ENCODE results near the gene SERPINB1.
"Not testable (repeated sequence)": the region's sequence is repeated elsewhere in the genome, so short reads cannot be mapped to it uniquely, and the experiment has no call there.

SERPINB1 gene

DNA sequence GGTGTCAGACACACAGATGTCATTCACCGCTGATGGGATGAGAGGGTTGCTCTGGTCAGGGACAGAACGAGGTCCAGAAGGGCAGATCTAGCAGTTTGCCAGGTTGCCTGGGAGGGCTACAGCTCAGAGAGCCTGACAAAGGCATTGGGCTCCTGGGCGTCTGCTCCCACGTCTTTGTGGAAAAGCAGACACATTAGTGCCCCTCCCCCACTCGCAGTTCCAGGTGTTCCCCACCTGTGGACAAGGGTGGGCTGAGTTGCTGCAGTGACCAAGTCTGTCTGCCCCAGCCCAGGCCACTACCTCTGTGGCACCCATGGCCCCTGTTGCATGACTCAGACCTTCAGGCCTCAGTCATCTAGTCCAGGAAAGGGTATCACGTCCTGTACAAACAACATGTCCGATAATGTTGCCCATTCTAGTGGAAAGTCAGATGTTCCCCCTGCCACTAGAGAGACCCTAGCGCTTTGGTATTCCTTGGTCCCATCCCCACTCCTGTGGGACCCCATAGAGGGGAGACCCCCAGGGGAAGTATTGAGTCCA lies 39.1 kb downstream of the SERPINB1 start:
- TF ChIP-seq, protein P1, sequence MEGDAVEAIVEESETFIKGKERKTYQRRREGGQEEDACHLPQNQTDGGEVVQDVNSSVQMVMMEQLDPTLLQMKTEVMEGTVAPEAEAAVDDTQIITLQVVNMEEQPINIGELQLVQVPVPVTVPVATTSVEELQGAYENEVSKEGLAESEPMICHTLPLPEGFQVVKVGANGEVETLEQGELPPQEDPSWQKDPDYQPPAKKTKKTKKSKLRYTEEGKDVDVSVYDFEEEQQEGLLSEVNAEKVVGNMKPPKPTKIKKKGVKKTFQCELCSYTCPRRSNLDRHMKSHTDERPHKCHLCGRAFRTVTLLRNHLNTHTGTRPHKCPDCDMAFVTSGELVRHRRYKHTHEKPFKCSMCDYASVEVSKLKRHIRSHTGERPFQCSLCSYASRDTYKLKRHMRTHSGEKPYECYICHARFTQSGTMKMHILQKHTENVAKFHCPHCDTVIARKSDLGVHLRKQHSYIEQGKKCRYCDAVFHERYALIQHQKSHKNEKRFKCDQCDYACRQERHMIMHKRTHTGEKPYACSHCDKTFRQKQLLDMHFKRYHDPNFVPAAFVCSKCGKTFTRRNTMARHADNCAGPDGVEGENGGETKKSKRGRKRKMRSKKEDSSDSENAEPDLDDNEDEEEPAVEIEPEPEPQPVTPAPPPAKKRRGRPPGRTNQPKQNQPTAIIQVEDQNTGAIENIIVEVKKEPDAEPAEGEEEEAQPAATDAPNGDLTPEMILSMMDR (IDR thresholded peaks at IDR 0.05; ENCODE audit: low read depth, low read length): no peak
- no peak for DNase-seq (ENCODE audit: extremely low read depth, low read depth)

DNA sequence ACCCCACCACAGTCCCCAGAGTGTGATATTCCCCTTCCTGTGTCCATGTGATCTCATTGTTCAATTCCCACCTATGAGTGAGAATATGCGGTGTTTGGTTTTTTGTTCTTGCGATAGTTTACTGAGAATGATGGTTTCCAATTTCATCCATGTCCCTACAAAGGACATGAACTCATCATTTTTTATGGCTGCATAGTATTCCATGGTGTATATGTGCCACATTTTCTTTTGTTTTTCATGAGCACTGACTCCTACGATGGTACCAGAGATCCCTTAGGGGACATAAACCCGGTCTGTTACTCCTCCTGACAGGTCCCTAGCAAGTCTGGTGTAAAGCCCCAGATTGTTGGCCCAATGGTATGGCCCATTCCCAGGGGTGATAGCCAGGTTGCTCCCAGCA lies 40.0 kb downstream of the SERPINB1 start:
- DNase-seq (ENCODE audit: extremely low read depth, low read depth): not testable (repeated sequence)

DNA sequence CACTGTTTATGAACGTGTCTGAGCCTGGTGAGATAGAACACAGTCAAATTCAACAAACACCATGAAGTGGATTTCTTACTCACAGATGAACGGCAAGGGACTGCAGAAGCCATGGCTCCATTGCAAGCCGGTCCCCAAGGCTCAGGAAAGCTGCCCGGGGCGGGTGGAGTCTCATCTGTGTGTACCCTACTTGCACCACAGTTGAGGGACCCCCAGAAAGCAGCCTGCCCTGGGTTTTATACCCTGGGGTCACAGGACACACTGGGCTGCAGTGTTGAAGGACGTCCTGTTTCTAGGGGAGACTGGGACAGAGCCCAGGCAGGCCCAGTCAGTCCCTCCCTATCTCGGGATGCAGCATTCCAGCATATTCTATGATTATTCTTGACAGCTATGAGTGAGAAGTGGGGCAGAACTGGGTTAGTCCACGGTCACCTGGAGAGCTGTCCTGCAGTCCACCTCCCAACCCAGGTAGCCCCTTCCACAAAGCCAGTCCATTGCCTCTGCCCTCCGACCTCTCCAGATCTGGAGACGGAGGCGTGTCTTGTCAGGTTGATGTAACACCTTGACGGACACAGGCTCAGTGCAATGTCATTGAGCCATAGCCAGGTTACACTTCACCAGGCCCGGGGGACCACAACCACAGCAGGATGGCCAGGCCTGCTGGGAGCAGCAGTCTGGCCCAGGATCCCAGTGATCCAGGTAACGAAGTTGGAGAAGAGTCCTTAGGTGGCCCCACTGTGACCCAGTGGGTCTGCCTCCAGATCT lies 40.9 kb downstream of the SERPINB1 start:
- TF ChIP-seq, protein P1 (IDR thresholded peaks at IDR 0.05; ENCODE audit: low read depth, low read length): no peak
- no peak for DNase-seq (ENCODE audit: extremely low read depth, low read depth)

DNA sequence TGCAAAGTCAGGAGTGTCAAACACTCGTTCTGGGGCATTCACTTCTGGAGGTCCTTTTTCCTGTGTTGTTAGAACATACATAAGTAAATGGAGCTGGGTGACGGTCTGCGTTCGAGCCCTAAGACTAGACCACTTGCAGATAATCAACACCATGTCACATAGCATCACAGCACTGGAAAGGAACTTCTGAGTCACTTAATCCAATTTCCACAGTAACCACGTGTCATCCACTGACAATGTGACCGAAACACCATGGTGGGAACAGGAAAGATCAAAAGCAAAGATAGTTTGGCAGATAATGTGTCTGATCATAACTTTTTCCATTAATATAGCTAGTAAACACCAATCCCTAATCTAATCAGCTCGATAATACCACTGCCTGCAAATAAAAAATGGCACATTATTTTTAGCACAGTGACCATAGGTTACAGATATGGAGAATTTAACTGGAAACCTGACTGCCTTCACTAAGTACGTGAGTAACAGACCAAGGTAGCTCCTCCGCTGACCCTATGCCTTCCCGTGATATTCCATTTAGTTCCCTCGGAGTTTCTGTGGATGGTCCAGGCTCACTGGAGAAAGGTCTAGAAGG lies 41.6 kb downstream of the SERPINB1 start:
- TF ChIP-seq, protein P1 (IDR thresholded peaks at IDR 0.05; ENCODE audit: low read depth, low read length): no peak
- no peak for DNase-seq (ENCODE audit: extremely low read depth, low read depth)

DNA sequence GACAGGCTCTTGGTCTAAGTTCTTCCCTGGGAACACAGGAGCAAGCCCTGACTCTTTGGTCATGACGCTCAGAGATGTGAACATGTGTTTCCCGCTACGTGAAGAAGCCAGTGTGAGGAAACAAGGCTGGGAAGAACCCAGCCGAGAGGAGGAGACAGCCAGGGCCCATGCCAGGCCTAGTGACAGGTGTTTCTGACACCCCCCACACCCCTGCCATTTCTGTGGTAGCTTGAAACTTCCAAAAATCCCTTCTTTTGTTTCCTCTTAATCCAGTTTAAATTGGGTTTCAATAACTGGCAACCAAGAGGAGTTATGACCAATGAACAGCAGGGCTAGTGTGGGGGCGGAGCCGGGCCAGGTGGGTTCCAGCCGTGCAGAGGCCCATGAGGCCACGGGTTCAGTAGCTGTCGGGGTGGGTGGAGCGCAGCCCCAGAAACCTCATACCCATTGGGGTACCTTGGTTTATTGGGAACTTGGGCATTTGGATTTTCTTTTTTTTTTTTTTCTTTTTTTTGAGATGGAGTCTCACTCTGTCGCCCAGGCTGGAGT lies 43.0 kb downstream of the SERPINB1 start:
- TF ChIP-seq, protein P1 (IDR thresholded peaks at IDR 0.05; ENCODE audit: low read depth, low read length): no peak
- DNase-seq (ENCODE audit: extremely low read depth, low read depth): no peak

DNA sequence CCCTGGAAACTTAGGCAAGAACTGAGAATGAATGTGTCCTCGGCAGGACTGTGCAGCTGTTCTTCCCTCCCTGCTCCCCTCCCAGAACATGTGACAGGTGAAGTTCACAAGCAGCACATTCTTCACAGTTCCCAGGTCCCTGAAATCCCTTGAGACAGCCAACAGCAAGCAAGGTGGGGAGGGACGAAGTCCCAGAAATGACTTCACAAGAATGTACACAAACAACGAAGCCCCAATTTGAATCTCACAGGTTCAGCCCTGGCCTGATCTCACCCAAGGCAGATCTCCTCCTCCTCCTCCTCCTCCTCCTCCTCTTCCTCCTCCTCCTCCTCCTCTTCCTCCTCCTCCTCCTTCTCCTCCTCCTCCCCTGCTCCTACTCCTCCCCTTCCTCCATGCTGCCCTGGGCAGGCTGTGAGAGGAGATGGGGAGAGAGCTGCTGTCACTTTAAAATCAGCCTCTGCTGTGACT lies 44.1 kb downstream of the SERPINB1 start:
- no peak for DNase-seq (ENCODE audit: extremely low read depth, low read depth)
- TF ChIP-seq, protein P1 (IDR thresholded peaks at IDR 0.05; ENCODE audit: low read depth, low read length): no peak

DNA sequence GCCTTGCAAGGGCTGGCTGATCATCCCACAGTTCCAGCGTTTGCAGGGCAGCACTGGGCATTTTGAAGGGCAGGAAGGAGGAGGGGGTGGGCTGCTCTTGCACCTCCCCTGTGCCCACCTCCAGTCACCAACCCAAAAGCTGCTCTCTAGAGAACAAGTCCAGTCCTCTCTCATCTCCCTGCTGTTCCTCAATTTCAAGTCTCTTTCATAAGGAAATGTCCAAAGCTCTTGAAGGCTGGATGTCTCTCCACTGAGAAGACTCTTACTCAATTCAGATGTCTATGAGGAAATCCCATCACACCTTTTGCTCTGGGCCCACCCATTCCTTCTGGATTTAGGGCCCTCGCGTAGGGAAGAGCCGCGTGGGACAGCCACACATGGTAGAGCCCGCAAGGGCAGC lies 44.8 kb downstream of the SERPINB1 start:
- TF ChIP-seq, protein P1 (IDR thresholded peaks at IDR 0.05; ENCODE audit: low read depth, low read length): no peak
- no peak for DNase-seq (ENCODE audit: extremely low read depth, low read depth)
